Activated T-helper 17 cell treated with anti-CD3 and anti-CD28 coated beads, Interleukin-2, amount 50 U/mL, for 72 hours (primary cell): Measurements from ENCODE around the gene MAPKAPK2. TPM values are rescaled to one million over a fixed set of nuclear protein-coding genes. Genes with fewer than 3 reads are reported as not detected.

Experiments used
- ATAC-seq: fragments of 150-1000 bp; cut with Tn5 transposase; replicated peaks from 2 replicates; pipeline ENCODE4 v1.10.0; 2021; ENCODE audit warnings: mild to moderate bottlenecking, moderate library complexity
- H3K27ac Mint-ChIP-seq: one replicate; pipeline ENCODE4 v1.8.0; 2022; ENCODE audit warnings: mixed read lengths
- H3K27me3 Mint-ChIP-seq: one replicate; pipeline ENCODE4 v1.8.0; 2022; ENCODE audit warnings: mixed read lengths
- H3K36me3 Mint-ChIP-seq: one replicate; pipeline ENCODE4 v1.8.0; 2022; ENCODE audit warnings: low read depth, mild to moderate bottlenecking, mixed read lengths
- H3K4me1 Mint-ChIP-seq: one replicate; pipeline ENCODE4 v1.8.0; 2022; ENCODE audit warnings: mixed read lengths
- H3K4me3 Mint-ChIP-seq: one replicate; pipeline ENCODE4 v1.8.0; 2022; ENCODE audit warnings: mild to moderate bottlenecking, mixed read lengths
- H3K9me3 Mint-ChIP-seq: one replicate; pipeline ENCODE4 v1.8.0; 2022; ENCODE audit warnings: mixed read lengths
- total RNA-seq, 2 donors: library from RNA; stranded (reverse); gene quantifications; one replicate each; pipeline ENCODE4 v1.2.3, GENCODE V29; 2022

The MAPKAPK2 gene
- total RNA-seq, 2 donors from 2014 or later, result 64.6 to 85.3 TPM

- Mint-ChIP-seq H3K9me3 (no peaks in the 10 kb centered on the region), H3K27me3 (peaks cover 10% of the 10 kb centered on the region), H3K4me3 (no peak overlapping the region), H3K36me3 (no peaks in the 10 kb centered on the region), H3K27ac (no peak overlapping the region), H3K4me1 (peaks cover 16% of the 10 kb centered on the region)
- ATAC-seq, result no peak
Measured at GRCh38 chr1:206666954-206667665, 17.6 kb upstream of the MAPKAPK2 start.

DNA sequence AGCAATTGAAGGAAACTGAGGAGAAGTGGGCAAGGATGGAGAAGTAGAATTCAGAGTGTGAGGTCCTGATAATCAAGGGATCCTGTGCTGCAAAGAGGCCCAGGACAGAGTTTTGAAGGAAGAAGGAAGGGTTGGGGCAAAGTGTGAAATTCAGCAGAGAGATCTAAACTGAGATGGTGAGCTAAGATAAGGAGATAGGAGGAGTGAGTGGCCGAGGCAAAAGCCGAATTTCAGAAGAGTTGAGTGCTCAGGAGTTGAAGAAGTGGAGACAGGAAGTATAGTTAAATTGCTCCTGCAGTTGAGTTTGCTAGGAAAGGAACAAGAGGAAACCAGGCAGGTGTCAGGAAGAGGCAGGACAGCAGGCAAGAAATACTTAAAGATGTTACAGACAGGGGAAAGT lies 16.4 kb upstream of the MAPKAPK2 start:
- peaks cover 7% of the 10 kb centered on the region for H3K27me3 Mint-ChIP-seq
- no peaks in the 10 kb centered on the region for H3K9me3 Mint-ChIP-seq
- no peak overlapping the region for H3K27ac Mint-ChIP-seq
- H3K4me3 Mint-ChIP-seq, result no peak overlapping the region
- no peaks in the 10 kb centered on the region for H3K36me3 Mint-ChIP-seq
- ATAC-seq, result no peak
- peaks cover 9% of the 10 kb centered on the region for H3K4me1 Mint-ChIP-seq

DNA sequence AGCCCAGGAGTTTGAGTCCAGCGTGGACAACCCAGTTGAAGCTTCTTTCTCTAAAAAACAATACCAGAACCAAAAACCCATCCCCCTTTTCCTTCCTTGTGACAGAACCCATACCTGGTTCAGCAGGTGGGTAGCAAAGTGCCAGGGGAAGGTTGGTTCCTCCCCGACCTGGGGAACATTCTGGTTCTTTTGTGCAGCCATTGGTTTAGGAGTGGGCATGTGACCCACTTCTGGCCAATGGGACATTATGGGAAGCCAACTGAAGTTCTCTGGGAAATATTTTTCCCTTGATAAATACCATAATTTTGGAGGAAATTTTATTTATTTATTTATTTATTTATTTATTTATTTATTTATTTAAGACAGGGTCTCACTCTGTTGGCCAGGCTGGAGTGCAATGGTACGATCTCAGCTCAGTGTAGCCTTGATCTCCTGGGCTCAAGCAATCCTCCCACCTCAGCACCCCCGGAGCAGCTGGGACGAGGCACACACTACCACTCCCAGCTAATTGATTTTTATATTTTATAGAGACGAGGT lies 15.8 kb upstream of the MAPKAPK2 start:
- Mint-ChIP-seq H3K27ac (no peak overlapping the region), H3K4me3 (no peak overlapping the region)

GRCh38 chr1:206672011-206672688 lies 12.6 kb upstream of the MAPKAPK2 start:
- Mint-ChIP-seq H3K27me3 (no peaks in the 10 kb centered on the region), H3K4me3 (no peak overlapping the region), H3K36me3 (no peaks in the 10 kb centered on the region), H3K4me1 (peaks cover 9% of the 10 kb centered on the region), H3K27ac (no peak overlapping the region), H3K9me3 (no peaks in the 10 kb centered on the region)
- no peak for ATAC-seq

More for the DNA sequence above, 15.8 kb upstream of the MAPKAPK2 start:
- H3K9me3 Mint-ChIP-seq, result no peaks in the 10 kb centered on the region
- peaks cover 9% of the 10 kb centered on the region for H3K4me1 Mint-ChIP-seq
- peaks cover 3% of the 10 kb centered on the region for H3K27me3 Mint-ChIP-seq
- no peaks in the 10 kb centered on the region for H3K36me3 Mint-ChIP-seq
- ATAC-seq, result no peak

DNA sequence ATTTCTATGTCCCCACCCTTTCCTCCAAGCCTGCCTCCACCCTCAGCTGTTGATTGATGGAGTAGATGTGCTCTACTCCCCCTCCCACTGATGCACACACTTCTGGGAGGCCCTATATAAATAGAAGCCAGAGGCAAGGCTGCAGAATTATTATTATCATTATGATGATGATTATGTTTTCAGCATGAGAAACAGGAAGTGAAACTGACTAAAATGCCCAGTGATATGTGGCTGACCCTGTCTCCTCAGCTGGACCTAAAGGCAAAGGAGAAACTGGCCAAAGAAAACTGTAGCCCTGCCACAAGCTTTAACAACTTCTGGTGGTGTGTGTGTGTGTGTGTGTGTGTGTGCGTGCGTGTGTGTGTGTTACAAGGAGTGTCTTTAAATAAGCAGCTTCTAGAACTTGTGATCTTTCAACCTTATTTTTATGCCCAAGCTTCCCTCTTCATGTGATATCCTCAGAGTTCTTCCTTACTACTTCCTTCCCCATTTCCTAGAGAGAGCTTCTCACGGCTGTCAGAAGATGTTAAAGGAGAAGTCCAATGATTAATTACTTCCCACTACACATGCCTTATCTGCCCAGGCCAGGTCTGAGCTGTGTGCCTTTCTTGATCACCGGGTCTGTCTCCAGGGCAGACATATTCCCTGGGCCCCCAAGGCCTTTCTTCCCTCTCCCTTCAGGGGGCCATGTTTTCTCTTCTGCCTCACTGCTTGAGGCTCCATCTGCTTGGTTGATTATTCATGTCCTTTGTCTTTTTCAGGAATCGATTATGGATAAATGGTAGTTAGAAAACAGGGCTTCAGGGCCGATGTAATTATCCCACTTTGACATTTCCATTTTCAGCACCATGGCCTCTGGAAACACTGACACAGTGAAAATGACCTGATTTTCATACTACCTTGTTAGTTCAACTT lies 11.6 kb upstream of the MAPKAPK2 start:
- ATAC-seq, result no peak
- Mint-ChIP-seq H3K4me1 (peaks cover 6% of the 10 kb centered on the region), H3K27ac (no peak overlapping the region), H3K4me3 (no peak overlapping the region), H3K36me3 (no peaks in the 10 kb centered on the region), H3K27me3 (no peaks in the 10 kb centered on the region), H3K9me3 (no peaks in the 10 kb centered on the region)

DNA sequence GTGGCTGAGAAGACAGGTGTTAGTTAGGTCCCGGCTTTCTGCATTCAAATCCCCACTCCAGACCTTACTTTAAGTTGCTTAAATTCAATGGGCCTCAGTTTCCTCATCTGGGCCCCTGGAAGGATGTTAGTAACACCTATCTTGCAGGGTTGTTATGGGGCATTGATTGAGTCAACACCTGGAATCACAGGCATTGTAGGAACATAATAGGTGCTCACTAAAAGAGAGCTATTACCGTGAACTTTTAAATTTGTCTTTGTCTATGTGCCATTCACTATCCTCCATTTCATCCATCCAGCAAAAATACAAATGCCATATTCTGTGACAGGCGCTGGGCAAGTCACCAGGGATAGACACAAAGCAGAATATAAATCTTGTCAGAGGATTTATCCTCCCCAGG lies 10.5 kb upstream of the MAPKAPK2 start:
- no peaks in the 10 kb centered on the region for H3K36me3 Mint-ChIP-seq
- no peaks in the 10 kb centered on the region for H3K9me3 Mint-ChIP-seq
- no peaks in the 10 kb centered on the region for H3K27me3 Mint-ChIP-seq
- no peak overlapping the region for H3K27ac Mint-ChIP-seq
- ATAC-seq, result no peak
- no peaks in the 10 kb centered on the region for H3K4me1 Mint-ChIP-seq
- no peak overlapping the region for H3K4me3 Mint-ChIP-seq

- H3K9me3 Mint-ChIP-seq, result no peaks in the 10 kb centered on the region
- no peaks in the 10 kb centered on the region for H3K36me3 Mint-ChIP-seq
- no peak overlapping the region for H3K4me3 Mint-ChIP-seq
- no peaks in the 10 kb centered on the region for H3K27me3 Mint-ChIP-seq
- H3K4me1 Mint-ChIP-seq, result peaks cover 1% of the 10 kb centered on the region
- no peak overlapping the region for H3K27ac Mint-ChIP-seq
- no peak for ATAC-seq
Measured at GRCh38 chr1:206674745-206675175, 9.9 kb upstream of the MAPKAPK2 start.

- Mint-ChIP-seq H3K4me1 (peaks cover 14% of the 10 kb centered on the region), H3K9me3 (no peaks in the 10 kb centered on the region), H3K27ac (no peak overlapping the region), H3K27me3 (no peaks in the 10 kb centered on the region), H3K36me3 (no peaks in the 10 kb centered on the region), H3K4me3 (no peak overlapping the region)
- ATAC-seq, result no peak
Measured at GRCh38 chr1:206676499-206676898, 8.2 kb upstream of the MAPKAPK2 start.

DNA sequence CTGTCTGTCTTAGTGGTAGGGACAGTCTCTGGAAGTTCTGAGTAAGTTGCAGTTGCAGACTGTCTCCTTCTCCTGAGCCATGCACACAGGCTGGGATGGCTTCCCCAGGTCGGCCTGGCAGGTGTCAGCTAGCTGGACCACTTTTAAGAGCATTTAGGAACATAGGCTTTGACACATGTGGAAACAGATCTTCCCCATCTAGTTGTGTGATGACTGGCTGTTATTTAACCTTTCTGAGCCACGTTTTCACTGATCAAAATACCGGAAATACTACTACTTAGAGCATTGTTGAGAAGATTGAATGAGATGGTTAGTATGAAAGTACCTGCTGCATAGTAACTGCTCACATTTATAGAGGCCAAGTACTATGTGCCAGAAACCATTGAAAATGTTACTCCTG lies 6.2 kb upstream of the MAPKAPK2 start:
- H3K27me3 Mint-ChIP-seq, result no peaks in the 10 kb centered on the region
- peaks cover 15% of the 10 kb centered on the region for H3K4me1 Mint-ChIP-seq
- H3K4me3 Mint-ChIP-seq, result peak overlapping the region; percentile 1
- no peaks in the 10 kb centered on the region for H3K9me3 Mint-ChIP-seq
- H3K27ac Mint-ChIP-seq, result no peak overlapping the region
- H3K36me3 Mint-ChIP-seq, result no peaks in the 10 kb centered on the region
- peak; percentile 66 for ATAC-seq

DNA sequence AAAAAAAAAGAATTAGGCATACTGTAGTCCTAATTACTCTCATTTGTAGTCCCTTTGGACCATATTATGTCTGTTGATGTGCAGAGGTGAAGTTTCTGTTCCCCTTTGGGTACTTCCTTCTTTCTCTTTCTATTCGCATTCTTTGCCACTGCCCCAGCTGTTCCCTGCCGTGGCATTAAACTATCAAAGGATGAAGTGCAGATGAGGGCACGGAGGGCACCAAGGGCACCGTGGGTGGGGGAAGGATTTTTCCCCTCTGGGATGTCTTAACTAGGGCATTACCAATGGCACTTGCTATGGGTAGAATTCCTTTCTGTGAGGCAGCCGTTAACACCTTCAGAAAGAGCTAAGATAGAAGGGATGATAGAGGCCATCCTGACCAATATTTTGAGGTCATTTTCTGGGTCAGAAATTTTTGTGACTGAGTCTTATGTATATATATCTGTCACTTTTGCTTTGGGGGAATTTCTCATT lies 4.9 kb upstream of the MAPKAPK2 start:
- H3K4me1 Mint-ChIP-seq, result peaks cover 22% of the 10 kb centered on the region
- H3K27ac Mint-ChIP-seq, result peak overlapping the region; percentile 49
- no peaks in the 10 kb centered on the region for H3K9me3 Mint-ChIP-seq
- ATAC-seq, result peak; percentile 53
- peak overlapping the region; percentile 54 for H3K4me3 Mint-ChIP-seq
- no peaks in the 10 kb centered on the region for H3K27me3 Mint-ChIP-seq
- no peaks in the 10 kb centered on the region for H3K36me3 Mint-ChIP-seq

- ATAC-seq, result peak; percentile 5
- no peaks in the 10 kb centered on the region for H3K36me3 Mint-ChIP-seq
- no peaks in the 10 kb centered on the region for H3K27me3 Mint-ChIP-seq
- peak overlapping the region; percentile 49 for H3K27ac Mint-ChIP-seq
- peaks cover 22% of the 10 kb centered on the region for H3K4me1 Mint-ChIP-seq
- H3K9me3 Mint-ChIP-seq, result no peaks in the 10 kb centered on the region
- H3K4me3 Mint-ChIP-seq, result peak overlapping the region; percentile 54
Measured at GRCh38 chr1:206680279-206680678, 4.4 kb upstream of the MAPKAPK2 start.

GRCh38 chr1:206681359-206681758 lies 3.3 kb upstream of the MAPKAPK2 start:
- no peaks in the 10 kb centered on the region for H3K27me3 Mint-ChIP-seq
- H3K4me3 Mint-ChIP-seq, result peak overlapping the region; percentile 54
- ATAC-seq, result no peak
- peaks cover 4% of the 10 kb centered on the region for H3K36me3 Mint-ChIP-seq
- H3K27ac Mint-ChIP-seq, result no peak overlapping the region
- peaks cover 22% of the 10 kb centered on the region for H3K4me1 Mint-ChIP-seq
- no peaks in the 10 kb centered on the region for H3K9me3 Mint-ChIP-seq

GRCh38 chr1:206682111-206682510 lies 2.6 kb upstream of the MAPKAPK2 start:
- ATAC-seq, result no peak
- H3K27ac Mint-ChIP-seq, result no peak overlapping the region
- H3K9me3 Mint-ChIP-seq, result no peaks in the 10 kb centered on the region
- no peak overlapping the region for H3K4me3 Mint-ChIP-seq
- H3K27me3 Mint-ChIP-seq, result no peaks in the 10 kb centered on the region
- H3K4me1 Mint-ChIP-seq, result peaks cover 28% of the 10 kb centered on the region
- peaks cover 12% of the 10 kb centered on the region for H3K36me3 Mint-ChIP-seq

GRCh38 chr1:206683313-206683712 lies 1.4 kb upstream of the MAPKAPK2 start:
- ATAC-seq, result no peak
- peak overlapping the region; percentile 98 for H3K4me3 Mint-ChIP-seq
- H3K9me3 Mint-ChIP-seq, result no peaks in the 10 kb centered on the region
- H3K27ac Mint-ChIP-seq, result no peak overlapping the region
- no peaks in the 10 kb centered on the region for H3K27me3 Mint-ChIP-seq
- peaks cover 40% of the 10 kb centered on the region for H3K4me1 Mint-ChIP-seq
- H3K36me3 Mint-ChIP-seq, result peaks cover 24% of the 10 kb centered on the region
